ENCODE measurements around the gene ICAM2.

DNA sequence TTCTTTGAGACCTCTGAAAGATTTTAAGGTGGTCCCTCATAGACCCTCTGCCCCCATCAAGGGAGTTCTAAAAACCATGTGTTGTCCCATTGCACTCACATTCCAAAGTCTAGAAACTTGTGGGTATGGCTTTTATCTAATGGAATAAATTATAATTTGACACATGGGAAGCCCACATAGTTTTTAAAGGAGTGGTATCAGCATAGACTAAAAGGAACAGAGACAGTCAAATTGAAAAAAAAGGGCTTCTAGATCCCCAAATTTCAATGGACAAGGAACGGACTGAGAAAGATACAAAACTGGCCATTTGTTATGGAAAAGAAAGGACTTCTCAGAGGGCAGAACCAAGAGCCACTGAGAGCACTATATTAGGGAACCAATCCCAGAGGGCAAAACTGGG is 48.7 kb upstream of the ICAM2 start:
- TF ChIP-seq, protein P1, sequence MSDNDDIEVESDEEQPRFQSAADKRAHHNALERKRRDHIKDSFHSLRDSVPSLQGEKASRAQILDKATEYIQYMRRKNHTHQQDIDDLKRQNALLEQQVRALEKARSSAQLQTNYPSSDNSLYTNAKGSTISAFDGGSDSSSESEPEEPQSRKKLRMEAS (IDR thresholded peaks at IDR 0.05): no peak
- TF ChIP-seq, protein P2, sequence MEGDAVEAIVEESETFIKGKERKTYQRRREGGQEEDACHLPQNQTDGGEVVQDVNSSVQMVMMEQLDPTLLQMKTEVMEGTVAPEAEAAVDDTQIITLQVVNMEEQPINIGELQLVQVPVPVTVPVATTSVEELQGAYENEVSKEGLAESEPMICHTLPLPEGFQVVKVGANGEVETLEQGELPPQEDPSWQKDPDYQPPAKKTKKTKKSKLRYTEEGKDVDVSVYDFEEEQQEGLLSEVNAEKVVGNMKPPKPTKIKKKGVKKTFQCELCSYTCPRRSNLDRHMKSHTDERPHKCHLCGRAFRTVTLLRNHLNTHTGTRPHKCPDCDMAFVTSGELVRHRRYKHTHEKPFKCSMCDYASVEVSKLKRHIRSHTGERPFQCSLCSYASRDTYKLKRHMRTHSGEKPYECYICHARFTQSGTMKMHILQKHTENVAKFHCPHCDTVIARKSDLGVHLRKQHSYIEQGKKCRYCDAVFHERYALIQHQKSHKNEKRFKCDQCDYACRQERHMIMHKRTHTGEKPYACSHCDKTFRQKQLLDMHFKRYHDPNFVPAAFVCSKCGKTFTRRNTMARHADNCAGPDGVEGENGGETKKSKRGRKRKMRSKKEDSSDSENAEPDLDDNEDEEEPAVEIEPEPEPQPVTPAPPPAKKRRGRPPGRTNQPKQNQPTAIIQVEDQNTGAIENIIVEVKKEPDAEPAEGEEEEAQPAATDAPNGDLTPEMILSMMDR (IDR thresholded peaks at IDR 0.05; ENCODE audit: low read depth, low read length, missing input control): no peak
- TF ChIP-seq SP1 (IDR thresholded peaks at IDR 0.05) (no peak), EGR1 (IDR thresholded peaks at IDR 0.05; ENCODE audit: low read depth in 2 of 2) (no peak), GABPA (IDR thresholded peaks at IDR 0.05 in 1 of 2, conservative IDR thresholded peaks at IDR 0.05 in 1 of 2) (no peak), TAF1 (conservative IDR thresholded peaks at IDR 0.05) (no peak), NR2F2 (IDR thresholded peaks at IDR 0.05) (no peak), RXRA (IDR thresholded peaks at IDR 0.05) (no peak), RAD21 (IDR thresholded peaks at IDR 0.05) (no peak)
- TF ChIP-seq, protein P3, sequence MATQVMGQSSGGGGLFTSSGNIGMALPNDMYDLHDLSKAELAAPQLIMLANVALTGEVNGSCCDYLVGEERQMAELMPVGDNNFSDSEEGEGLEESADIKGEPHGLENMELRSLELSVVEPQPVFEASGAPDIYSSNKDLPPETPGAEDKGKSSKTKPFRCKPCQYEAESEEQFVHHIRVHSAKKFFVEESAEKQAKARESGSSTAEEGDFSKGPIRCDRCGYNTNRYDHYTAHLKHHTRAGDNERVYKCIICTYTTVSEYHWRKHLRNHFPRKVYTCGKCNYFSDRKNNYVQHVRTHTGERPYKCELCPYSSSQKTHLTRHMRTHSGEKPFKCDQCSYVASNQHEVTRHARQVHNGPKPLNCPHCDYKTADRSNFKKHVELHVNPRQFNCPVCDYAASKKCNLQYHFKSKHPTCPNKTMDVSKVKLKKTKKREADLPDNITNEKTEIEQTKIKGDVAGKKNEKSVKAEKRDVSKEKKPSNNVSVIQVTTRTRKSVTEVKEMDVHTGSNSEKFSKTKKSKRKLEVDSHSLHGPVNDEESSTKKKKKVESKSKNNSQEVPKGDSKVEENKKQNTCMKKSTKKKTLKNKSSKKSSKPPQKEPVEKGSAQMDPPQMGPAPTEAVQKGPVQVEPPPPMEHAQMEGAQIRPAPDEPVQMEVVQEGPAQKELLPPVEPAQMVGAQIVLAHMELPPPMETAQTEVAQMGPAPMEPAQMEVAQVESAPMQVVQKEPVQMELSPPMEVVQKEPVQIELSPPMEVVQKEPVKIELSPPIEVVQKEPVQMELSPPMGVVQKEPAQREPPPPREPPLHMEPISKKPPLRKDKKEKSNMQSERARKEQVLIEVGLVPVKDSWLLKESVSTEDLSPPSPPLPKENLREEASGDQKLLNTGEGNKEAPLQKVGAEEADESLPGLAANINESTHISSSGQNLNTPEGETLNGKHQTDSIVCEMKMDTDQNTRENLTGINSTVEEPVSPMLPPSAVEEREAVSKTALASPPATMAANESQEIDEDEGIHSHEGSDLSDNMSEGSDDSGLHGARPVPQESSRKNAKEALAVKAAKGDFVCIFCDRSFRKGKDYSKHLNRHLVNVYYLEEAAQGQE (IDR thresholded peaks at IDR 0.05): no peak

All from liver (tissue), 3 donors.